K562 (cell line): ENCODE data around the gene HS3ST5. TPM values are rescaled to one million over a fixed set of nuclear protein-coding genes. Genes with fewer than 3 reads are reported as not detected.

Source experiments
- KLF10 ChIP-seq: fragments of 250-450 bp; sonication (Bioruptor Pico); IDR thresholded peaks from 2 replicates; pipeline ENCODE4 v1.6.1; 2021; ENCODE audit warnings: matching md5 sums
- MAFG ChIP-seq: fragments of 450-650 bp; conservative IDR thresholded peaks from 2 replicates; pipeline ENCODE4 v1.6.1; 2016; ENCODE audit warnings: missing genetic modification characterization, missing compliant biosample characterization
- MED1 ChIP-seq: sonication (generic); formaldehyde crosslinking; IDR thresholded peaks from 2 replicates; pipeline ENCODE4 v1.8.1; 2023; ENCODE audit warnings: missing genetic modification reagents, borderline replicate concordance
- MEF2A ChIP-seq: IDR thresholded peaks from 2 replicates; pipeline ENCODE4 v1.6.1; 2011; ENCODE audit warnings: low read depth, mild to moderate bottlenecking, low read length, moderate library complexity; ENCODE audit not compliant: control insufficient read depth
- ZNF444 ChIP-seq: fragments of 250-450 bp; sonication (Bioruptor Pico); IDR thresholded peaks from 2 replicates; pipeline ENCODE4 v1.4.0; 2020; ENCODE audit warnings: mild to moderate bottlenecking, moderate library complexity
- polyA plus RNA-seq, 8 experiments: library from polyadenylated mRNA; depleted of rRNA in 4 of 8; stranded (reverse) in 5 of 8; unstranded in 3 of 8; fragments of >200 nt; fragmentation: Nextera tagmentation in 2 of 8; fragmentation: Illumina TruSeq in 1 of 8; extraction: Ambion mirVana in 2 of 8; extraction: Trizol in 1 of 8; gene quantifications; 2 replicates each; pipeline versions ENCODE4 v1.2.1 to v1.2.3, GENCODE V29; 2011 to 2014; ENCODE audit warnings: inconsistent platforms in 1 of 8, missing spikeins in 1 of 8
- total RNA-seq, 7 experiments: library from RNA; depleted of rRNA in 6 of 7; stranded (reverse); fragments of >200 nt in 6 of 7; fragmentation: Illumina TruSeq in 2 of 7; extraction: Trizol in 2 of 7; gene quantifications; 2 replicates each; pipeline versions ENCODE4 v1.2.1 to v1.2.3, GENCODE V29; 2011 to 2021; ENCODE audit warnings: low replicate concordance in 1 of 7
- TF ChIP-seq, protein P1 (sequence below): IDR thresholded peaks from 2 replicates; pipeline ENCODE4 v1.6.1; 2011; ENCODE audit warnings: borderline replicate concordance, low read depth, mild to moderate bottlenecking, moderate library complexity, low read length; ENCODE audit not compliant: insufficient read depth, poor library complexity, severe bottlenecking
- TF ChIP-seq, protein P2 (sequence below): sonication (generic); formaldehyde crosslinking; IDR thresholded peaks from 2 replicates; pipeline ENCODE4 v1.8.1; 2023; ENCODE audit warnings: missing genetic modification reagents, mild to moderate bottlenecking, borderline replicate concordance
- TF ChIP-seq, protein P3 (sequence below): sonication (generic); formaldehyde crosslinking; IDR thresholded peaks from 2 replicates; pipeline ENCODE4 v1.8.0; 2022; ENCODE audit warnings: mild to moderate bottlenecking, missing genetic modification reagents
- TF ChIP-seq, protein P4 (sequence below): fragments of 250-450 bp; sonication (Bioruptor Pico); IDR thresholded peaks from 2 replicates; pipeline ENCODE4 v1.8.0; 2022; ENCODE audit warnings: inconsistent platforms

HS3ST5 gene
- total and polyA plus RNA-seq, 9 of the 15 experiments (the other 6 are each of a cell fraction or from before 2014, with no cell fraction given) = not detected

- TF ChIP-seq, protein P1, sequence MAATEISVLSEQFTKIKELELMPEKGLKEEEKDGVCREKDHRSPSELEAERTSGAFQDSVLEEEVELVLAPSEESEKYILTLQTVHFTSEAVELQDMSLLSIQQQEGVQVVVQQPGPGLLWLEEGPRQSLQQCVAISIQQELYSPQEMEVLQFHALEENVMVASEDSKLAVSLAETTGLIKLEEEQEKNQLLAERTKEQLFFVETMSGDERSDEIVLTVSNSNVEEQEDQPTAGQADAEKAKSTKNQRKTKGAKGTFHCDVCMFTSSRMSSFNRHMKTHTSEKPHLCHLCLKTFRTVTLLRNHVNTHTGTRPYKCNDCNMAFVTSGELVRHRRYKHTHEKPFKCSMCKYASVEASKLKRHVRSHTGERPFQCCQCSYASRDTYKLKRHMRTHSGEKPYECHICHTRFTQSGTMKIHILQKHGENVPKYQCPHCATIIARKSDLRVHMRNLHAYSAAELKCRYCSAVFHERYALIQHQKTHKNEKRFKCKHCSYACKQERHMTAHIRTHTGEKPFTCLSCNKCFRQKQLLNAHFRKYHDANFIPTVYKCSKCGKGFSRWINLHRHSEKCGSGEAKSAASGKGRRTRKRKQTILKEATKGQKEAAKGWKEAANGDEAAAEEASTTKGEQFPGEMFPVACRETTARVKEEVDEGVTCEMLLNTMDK = no peak
- TF ChIP-seq, protein P2, sequence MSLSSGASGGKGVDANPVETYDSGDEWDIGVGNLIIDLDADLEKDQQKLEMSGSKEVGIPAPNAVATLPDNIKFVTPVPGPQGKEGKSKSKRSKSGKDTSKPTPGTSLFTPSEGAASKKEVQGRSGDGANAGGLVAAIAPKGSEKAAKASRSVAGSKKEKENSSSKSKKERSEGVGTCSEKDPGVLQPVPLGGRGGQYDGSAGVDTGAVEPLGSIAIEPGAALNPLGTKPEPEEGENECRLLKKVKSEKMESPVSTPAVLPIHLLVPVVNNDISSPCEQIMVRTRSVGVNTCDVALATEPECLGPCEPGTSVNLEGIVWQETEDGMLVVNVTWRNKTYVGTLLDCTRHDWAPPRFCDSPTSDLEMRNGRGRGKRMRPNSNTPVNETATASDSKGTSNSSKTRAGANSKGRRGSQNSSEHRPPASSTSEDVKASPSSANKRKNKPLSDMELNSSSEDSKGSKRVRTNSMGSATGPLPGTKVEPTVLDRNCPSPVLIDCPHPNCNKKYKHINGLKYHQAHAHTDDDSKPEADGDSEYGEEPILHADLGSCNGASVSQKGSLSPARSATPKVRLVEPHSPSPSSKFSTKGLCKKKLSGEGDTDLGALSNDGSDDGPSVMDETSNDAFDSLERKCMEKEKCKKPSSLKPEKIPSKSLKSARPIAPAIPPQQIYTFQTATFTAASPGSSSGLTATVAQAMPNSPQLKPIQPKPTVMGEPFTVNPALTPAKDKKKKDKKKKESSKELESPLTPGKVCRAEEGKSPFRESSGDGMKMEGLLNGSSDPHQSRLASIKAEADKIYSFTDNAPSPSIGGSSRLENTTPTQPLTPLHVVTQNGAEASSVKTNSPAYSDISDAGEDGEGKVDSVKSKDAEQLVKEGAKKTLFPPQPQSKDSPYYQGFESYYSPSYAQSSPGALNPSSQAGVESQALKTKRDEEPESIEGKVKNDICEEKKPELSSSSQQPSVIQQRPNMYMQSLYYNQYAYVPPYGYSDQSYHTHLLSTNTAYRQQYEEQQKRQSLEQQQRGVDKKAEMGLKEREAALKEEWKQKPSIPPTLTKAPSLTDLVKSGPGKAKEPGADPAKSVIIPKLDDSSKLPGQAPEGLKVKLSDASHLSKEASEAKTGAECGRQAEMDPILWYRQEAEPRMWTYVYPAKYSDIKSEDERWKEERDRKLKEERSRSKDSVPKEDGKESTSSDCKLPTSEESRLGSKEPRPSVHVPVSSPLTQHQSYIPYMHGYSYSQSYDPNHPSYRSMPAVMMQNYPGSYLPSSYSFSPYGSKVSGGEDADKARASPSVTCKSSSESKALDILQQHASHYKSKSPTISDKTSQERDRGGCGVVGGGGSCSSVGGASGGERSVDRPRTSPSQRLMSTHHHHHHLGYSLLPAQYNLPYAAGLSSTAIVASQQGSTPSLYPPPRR = no peak
- TF ChIP-seq KLF10 (CRISPR knock-in tag) (no peak), MAFG (tag) (peak; percentile 62), MED1 (CRISPR knock-in tag) (no peak), ZNF444 (no peak), MEF2A (no peak)
- TF ChIP-seq, protein P3, sequence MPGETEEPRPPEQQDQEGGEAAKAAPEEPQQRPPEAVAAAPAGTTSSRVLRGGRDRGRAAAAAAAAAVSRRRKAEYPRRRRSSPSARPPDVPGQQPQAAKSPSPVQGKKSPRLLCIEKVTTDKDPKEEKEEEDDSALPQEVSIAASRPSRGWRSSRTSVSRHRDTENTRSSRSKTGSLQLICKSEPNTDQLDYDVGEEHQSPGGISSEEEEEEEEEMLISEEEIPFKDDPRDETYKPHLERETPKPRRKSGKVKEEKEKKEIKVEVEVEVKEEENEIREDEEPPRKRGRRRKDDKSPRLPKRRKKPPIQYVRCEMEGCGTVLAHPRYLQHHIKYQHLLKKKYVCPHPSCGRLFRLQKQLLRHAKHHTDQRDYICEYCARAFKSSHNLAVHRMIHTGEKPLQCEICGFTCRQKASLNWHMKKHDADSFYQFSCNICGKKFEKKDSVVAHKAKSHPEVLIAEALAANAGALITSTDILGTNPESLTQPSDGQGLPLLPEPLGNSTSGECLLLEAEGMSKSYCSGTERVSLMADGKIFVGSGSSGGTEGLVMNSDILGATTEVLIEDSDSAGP (CRISPR knock-in tag) = no peak
- TF ChIP-seq, protein P4, sequence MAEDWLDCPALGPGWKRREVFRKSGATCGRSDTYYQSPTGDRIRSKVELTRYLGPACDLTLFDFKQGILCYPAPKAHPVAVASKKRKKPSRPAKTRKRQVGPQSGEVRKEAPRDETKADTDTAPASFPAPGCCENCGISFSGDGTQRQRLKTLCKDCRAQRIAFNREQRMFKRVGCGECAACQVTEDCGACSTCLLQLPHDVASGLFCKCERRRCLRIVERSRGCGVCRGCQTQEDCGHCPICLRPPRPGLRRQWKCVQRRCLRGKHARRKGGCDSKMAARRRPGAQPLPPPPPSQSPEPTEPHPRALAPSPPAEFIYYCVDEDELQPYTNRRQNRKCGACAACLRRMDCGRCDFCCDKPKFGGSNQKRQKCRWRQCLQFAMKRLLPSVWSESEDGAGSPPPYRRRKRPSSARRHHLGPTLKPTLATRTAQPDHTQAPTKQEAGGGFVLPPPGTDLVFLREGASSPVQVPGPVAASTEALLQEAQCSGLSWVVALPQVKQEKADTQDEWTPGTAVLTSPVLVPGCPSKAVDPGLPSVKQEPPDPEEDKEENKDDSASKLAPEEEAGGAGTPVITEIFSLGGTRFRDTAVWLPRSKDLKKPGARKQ (CRISPR knock-in tag) = no peak
Observed at GRCh38 chr6:114200891-114201290, 141.9 kb downstream of the HS3ST5 start (continued).
